PFSK-1 (cell line): ENCODE data around the gene RANGAP1.

Experiments
- FOXP2 ChIP-seq: optimal IDR thresholded peaks from 2 replicates; pipeline ENCODE3; 2011; ENCODE audit warnings: borderline replicate concordance, control low read depth, inconsistent platforms; ENCODE audit not compliant: insufficient read depth; ENCODE audit errors: extremely low read length, extremely low read depth
- POLR2AphosphoS5 ChIP-seq: IDR thresholded peaks from 2 replicates; pipeline ENCODE4 v1.6.1; 2012; ENCODE audit warnings: low read depth, mild to moderate bottlenecking, control low read depth, low read length, moderate library complexity
- SIN3A ChIP-seq: IDR thresholded peaks from 2 replicates; pipeline ENCODE4 v1.6.1; 2012; ENCODE audit warnings: mild to moderate bottlenecking, low read length, moderate library complexity, borderline replicate concordance; ENCODE audit not compliant: insufficient read depth
- TAF1 ChIP-seq: IDR thresholded peaks from 2 replicates; pipeline ENCODE4 v1.6.1; 2012; ENCODE audit warnings: low read length, control low read depth, borderline replicate concordance; ENCODE audit not compliant: insufficient read depth
- TF ChIP-seq, protein P1 (sequence below), 2 experiments: IDR thresholded peaks; 2 replicates each; pipeline versions ENCODE4 v1.6.1 to v1.8.0; 2011 to 2012; ENCODE audit warnings: low read depth in 2 of 2, low read length in 2 of 2, control low read depth in 1 of 2, inconsistent platforms in 1 of 2, mild to moderate bottlenecking in 1 of 2, moderate library complexity in 1 of 2; ENCODE audit not compliant: insufficient read depth in 1 of 2

RANGAP1 gene

DNA sequence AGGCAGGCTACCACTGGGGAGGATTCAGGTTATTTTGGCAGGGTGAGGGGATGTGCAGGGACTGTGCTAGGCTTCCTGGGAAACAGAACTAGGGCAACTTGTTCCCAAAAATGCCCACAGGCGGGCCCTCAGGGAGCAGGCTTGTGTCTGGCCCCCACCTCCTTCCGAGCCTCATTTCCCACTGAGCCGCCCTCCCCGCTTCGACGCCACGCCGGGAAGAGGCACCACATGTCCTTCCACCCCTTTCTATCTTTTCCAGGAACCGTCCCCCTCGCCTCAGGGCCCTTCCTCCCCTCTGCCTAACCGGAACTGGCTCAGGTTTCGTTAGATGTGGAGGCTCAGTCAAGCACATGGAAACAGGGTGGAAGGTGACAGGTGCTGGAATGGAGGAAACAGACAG, 35.9 kb downstream of the RANGAP1 start:
- no peak for TF ChIP-seq POLR2AphosphoS5
- TF ChIP-seq, protein P1, sequence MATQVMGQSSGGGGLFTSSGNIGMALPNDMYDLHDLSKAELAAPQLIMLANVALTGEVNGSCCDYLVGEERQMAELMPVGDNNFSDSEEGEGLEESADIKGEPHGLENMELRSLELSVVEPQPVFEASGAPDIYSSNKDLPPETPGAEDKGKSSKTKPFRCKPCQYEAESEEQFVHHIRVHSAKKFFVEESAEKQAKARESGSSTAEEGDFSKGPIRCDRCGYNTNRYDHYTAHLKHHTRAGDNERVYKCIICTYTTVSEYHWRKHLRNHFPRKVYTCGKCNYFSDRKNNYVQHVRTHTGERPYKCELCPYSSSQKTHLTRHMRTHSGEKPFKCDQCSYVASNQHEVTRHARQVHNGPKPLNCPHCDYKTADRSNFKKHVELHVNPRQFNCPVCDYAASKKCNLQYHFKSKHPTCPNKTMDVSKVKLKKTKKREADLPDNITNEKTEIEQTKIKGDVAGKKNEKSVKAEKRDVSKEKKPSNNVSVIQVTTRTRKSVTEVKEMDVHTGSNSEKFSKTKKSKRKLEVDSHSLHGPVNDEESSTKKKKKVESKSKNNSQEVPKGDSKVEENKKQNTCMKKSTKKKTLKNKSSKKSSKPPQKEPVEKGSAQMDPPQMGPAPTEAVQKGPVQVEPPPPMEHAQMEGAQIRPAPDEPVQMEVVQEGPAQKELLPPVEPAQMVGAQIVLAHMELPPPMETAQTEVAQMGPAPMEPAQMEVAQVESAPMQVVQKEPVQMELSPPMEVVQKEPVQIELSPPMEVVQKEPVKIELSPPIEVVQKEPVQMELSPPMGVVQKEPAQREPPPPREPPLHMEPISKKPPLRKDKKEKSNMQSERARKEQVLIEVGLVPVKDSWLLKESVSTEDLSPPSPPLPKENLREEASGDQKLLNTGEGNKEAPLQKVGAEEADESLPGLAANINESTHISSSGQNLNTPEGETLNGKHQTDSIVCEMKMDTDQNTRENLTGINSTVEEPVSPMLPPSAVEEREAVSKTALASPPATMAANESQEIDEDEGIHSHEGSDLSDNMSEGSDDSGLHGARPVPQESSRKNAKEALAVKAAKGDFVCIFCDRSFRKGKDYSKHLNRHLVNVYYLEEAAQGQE (IDR thresholded peaks at IDR 0.05; ENCODE audit: insufficient read depth in 1 of 2, low read depth in 2 of 2, low read length in 2 of 2) = no peak
- TF ChIP-seq FOXP2 = no peak
- no peak for TF ChIP-seq TAF1
- no peak for TF ChIP-seq SIN3A

DNA sequence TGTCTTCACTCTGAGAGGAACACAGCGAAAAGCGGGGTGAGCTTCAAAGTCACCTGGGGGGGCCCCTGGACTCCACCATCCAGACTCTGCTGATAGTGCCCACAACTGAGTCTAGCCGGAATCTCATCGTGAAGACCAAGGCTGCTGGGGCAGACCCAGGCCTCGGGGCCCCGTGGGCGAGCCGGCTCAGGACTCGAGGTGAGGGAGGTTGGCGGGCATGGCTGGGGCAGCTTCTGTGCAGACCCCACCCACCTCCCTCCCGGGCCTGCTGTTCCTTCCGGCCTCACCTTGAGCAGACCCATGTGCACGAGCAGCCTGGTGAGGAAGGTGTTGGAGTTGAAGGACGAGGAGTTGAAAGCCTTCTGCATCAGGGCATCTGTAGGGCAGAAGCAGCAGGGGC, 36.5 kb downstream of the RANGAP1 start:
- TF ChIP-seq SIN3A (no peak), FOXP2 (no peak), POLR2AphosphoS5 (no peak), TAF1 (no peak)
- TF ChIP-seq, protein P1 (IDR thresholded peaks at IDR 0.05; ENCODE audit: insufficient read depth in 1 of 2, low read depth in 2 of 2, low read length in 2 of 2) = no peak

DNA sequence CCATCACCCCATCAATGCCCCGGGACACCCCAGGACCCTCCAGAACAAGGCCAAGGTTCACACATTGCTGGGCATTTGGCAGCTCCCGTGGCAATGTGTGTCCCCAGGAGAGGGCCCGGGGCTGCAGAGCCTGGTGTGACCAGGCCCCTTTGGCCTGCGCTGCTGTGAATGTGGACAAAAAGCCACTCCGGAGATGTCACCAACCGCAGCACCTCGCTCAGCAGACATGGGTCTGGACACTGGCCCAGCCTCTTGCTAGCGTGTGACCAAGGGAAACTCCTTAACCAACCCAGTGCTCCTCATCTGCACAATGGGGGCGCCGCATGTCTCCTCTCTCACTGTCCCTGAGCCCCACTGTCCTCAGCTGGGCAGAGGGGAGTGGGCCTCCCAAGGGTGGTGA, 37.2 kb downstream of the RANGAP1 start:
- no peak for TF ChIP-seq SIN3A
- TF ChIP-seq FOXP2 = no peak
- TF ChIP-seq TAF1 = no peak
- no peak for TF ChIP-seq POLR2AphosphoS5
- TF ChIP-seq, protein P1 (IDR thresholded peaks at IDR 0.05; ENCODE audit: insufficient read depth in 1 of 2, low read depth in 2 of 2, low read length in 2 of 2) = no peak

DNA sequence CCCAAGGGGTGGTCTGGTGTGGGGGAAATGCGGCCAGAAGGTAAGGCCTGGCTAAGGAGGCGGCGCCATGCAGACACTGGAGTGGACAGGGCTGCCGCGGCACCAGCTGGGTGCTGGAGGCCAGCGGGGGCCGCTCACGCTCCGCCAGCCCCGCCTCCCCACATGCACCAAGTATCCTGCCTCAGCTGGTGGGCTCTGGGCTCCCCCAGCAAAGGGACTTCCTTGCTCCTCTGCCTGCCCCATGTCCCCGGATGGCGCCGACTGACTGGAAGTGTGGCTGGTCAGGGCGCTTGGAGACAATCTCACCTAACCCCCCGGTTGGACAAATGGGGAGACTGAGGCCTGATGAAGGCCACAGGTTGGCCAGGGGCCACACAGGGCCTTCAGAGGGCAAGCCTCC, 37.7 kb downstream of the RANGAP1 start:
- TF ChIP-seq TAF1 = no peak
- TF ChIP-seq, protein P1 (IDR thresholded peaks at IDR 0.05; ENCODE audit: insufficient read depth in 1 of 2, low read depth in 2 of 2, low read length in 2 of 2) = no peak
- TF ChIP-seq SIN3A = no peak
- TF ChIP-seq POLR2AphosphoS5 = no peak
- no peak for TF ChIP-seq FOXP2

DNA sequence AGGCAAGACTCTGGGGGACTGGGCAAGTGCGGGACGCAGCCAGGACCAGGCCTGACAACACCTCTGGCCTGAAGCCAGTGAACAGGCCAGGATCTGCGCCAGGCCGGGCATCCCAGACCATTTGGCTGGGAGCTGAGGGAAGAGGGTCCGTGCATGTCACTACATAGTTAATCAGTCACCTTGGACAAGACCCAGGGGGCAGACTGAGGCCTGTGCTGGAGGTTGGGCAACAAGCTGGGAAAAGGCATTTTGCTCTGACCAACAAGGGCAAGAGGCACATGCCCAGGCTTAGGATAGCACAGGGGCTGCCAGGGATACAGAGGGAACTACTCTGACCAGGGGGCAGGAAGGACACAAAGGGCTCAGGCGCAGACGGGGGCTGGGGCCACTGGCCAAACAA, 38.3 kb downstream of the RANGAP1 start:
- TF ChIP-seq SIN3A (no peak), FOXP2 (no peak), TAF1 (no peak), POLR2AphosphoS5 (no peak)
- TF ChIP-seq, protein P1 (IDR thresholded peaks at IDR 0.05; ENCODE audit: insufficient read depth in 1 of 2, low read depth in 2 of 2, low read length in 2 of 2) = no peak
